Measurements from ENCODE around the gene DIP2C.

DIP2C gene

GRCh38 chr10:602391-603005, 87.0 kb downstream of the DIP2C start:
- TF ChIP-seq CTCF (IDR thresholded peaks at IDR 0.05; ENCODE audit: borderline replicate concordance, extremely low read depth, low read length, poor library complexity, severe bottlenecking) (no peak), EZH2 (IDR thresholded peaks at IDR 0.05; ENCODE audit: borderline replicate concordance, low read depth, low read length, severe bottlenecking) (no peak)
- Histone ChIP-seq H3K9me3 (ENCODE audit: insufficient read depth, low read length, severe bottlenecking) (no peaks in the 10 kb centered on the region), H3K36me3 (ENCODE audit: insufficient read depth, low read length) (no peaks in the 10 kb centered on the region), H3K27ac (ENCODE audit: low read length) (no peak overlapping the region), H3K79me2 (ENCODE audit: insufficient read depth, low read length) (no peaks in the 10 kb centered on the region), H3K4me1 (ENCODE audit: insufficient read depth, low read length) (no peaks in the 10 kb centered on the region), H3K9ac (ENCODE audit: low read depth, low read length) (no peak overlapping the region), H3K4me2 (ENCODE audit: insufficient read depth, low read length) (no peak overlapping the region), H4K20me1 (ENCODE audit: insufficient read depth, low read length) (no peaks in the 10 kb centered on the region), H2AFZ (ENCODE audit: low read depth, low read length) (no peak overlapping the region), H3K4me3 (ENCODE audit: low read depth in 1 of 2, low read length in 2 of 2) (no peak overlapping the region), H3K27me3 (ENCODE audit: insufficient read depth, low read length, poor library complexity) (peaks cover 14% of the 10 kb centered on the region)
- ATAC-seq (ENCODE audit: insufficient read depth, low read depth), result no peak
- DNase-seq, result no peak

- Histone ChIP-seq H3K27me3 (ENCODE audit: insufficient read depth, low read length, poor library complexity) (peaks cover 14% of the 10 kb centered on the region), H4K20me1 (ENCODE audit: insufficient read depth, low read length) (no peaks in the 10 kb centered on the region), H3K9me3 (ENCODE audit: insufficient read depth, low read length, severe bottlenecking) (no peaks in the 10 kb centered on the region), H3K4me1 (ENCODE audit: insufficient read depth, low read length) (no peaks in the 10 kb centered on the region), H3K27ac (ENCODE audit: low read length) (no peak overlapping the region), H2AFZ (ENCODE audit: low read depth, low read length) (no peak overlapping the region), H3K79me2 (ENCODE audit: insufficient read depth, low read length) (no peaks in the 10 kb centered on the region), H3K36me3 (ENCODE audit: insufficient read depth, low read length) (no peaks in the 10 kb centered on the region), H3K4me3 (ENCODE audit: low read depth in 1 of 2, low read length in 2 of 2) (no peak overlapping the region), H3K4me2 (ENCODE audit: insufficient read depth, low read length) (no peak overlapping the region), H3K9ac (ENCODE audit: low read depth, low read length) (no peak overlapping the region)
- TF ChIP-seq EZH2 (IDR thresholded peaks at IDR 0.05; ENCODE audit: borderline replicate concordance, low read depth, low read length, severe bottlenecking) (no peak), CTCF (IDR thresholded peaks at IDR 0.05; ENCODE audit: borderline replicate concordance, extremely low read depth, low read length, poor library complexity, severe bottlenecking) (no peak)
- DNase-seq (no peak), ATAC-seq (ENCODE audit: insufficient read depth, low read depth) (no peak)
These were observed 87.9 kb downstream of the DIP2C start for GRCh38 chr10:601660-601963.

- no peaks in the 10 kb centered on the region for H3K9me3 ChIP-seq (ENCODE audit: insufficient read depth, low read length, severe bottlenecking)
- no peak overlapping the region for H3K27ac ChIP-seq (ENCODE audit: low read length)
- H3K4me3 ChIP-seq (ENCODE audit: low read depth in 1 of 2, low read length in 2 of 2), result no peak overlapping the region
- DNase-seq (no peak), ATAC-seq (ENCODE audit: insufficient read depth, low read depth) (no peak)
- no peaks in the 10 kb centered on the region for H4K20me1 ChIP-seq (ENCODE audit: insufficient read depth, low read length)
- H3K4me2 ChIP-seq (ENCODE audit: insufficient read depth, low read length), result no peak overlapping the region
- no peaks in the 10 kb centered on the region for H3K4me1 ChIP-seq (ENCODE audit: insufficient read depth, low read length)
- H2AFZ ChIP-seq (ENCODE audit: low read depth, low read length), result no peak overlapping the region
- no peaks in the 10 kb centered on the region for H3K79me2 ChIP-seq (ENCODE audit: insufficient read depth, low read length)
- H3K9ac ChIP-seq (ENCODE audit: low read depth, low read length), result no peak overlapping the region
- TF ChIP-seq CTCF (IDR thresholded peaks at IDR 0.05; ENCODE audit: borderline replicate concordance, extremely low read depth, low read length, poor library complexity, severe bottlenecking) (no peak), EZH2 (IDR thresholded peaks at IDR 0.05; ENCODE audit: borderline replicate concordance, low read depth, low read length, severe bottlenecking) (no peak)
- H3K27me3 ChIP-seq (ENCODE audit: insufficient read depth, low read length, poor library complexity), result peaks cover 14% of the 10 kb centered on the region
- no peaks in the 10 kb centered on the region for H3K36me3 ChIP-seq (ENCODE audit: insufficient read depth, low read length)
These were observed 88.4 kb downstream of the DIP2C start for GRCh38 chr10:600876-601659.

Data from DND-41 (cell line).